ENCODE results near the gene NEUROD4. TPM values are rescaled to one million over a fixed set of nuclear protein-coding genes. Genes with fewer than 3 reads are reported as not detected.

NEUROD4 gene
- polyA plus RNA-seq, 1 of the 3 experiments (the other 2 are of a cell fraction) = not detected

DNA sequence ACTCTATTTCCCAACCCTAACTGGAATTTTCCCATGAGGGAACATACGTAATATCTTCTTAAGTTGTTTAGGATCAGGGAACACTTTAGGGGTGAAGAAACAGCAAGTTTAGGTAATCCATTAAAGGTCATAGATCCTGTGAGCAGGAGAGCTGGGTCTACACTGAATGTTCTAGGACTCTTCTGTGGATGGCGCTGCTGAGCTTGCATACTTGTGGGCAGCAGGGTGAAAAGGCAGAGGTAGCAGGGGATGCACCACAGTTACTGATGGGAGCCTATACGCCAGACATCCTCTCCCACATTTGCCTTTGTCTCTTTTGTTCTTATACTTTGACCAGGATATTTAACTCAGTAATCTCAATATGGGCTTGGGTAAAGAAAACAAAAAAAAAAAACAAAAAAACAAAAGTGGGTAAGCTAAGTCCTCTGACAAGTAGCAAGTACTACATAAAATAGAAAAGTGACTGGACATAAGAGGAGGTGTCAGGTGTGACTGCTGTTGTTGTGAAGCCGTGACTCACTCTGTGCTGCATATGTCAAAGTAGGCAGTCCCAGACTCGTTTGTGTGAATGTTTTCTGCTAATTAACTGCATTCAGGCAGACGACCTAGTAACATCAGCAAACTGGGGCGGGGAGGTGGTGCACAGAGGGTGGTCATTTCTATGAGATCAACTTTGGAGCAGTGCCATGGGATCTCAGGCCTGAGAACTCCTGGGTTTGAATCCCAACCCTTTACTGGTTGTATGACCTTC, 31.6 kb downstream of the NEUROD4 start:
- WGBS (ENCODE audit: low lambda C conversion rate) = 8% methylated on average over 7 of the region's 7 CpGs
- TF ChIP-seq EP300 (IDR thresholded peaks at IDR 0.05; ENCODE audit: borderline replicate concordance in 1 of 2, low read depth in 1 of 2, low read length in 1 of 2) (no peak), POLR2AphosphoS5 (IDR thresholded peaks at IDR 0.05; ENCODE audit: low read depth, low read length) (no peak), ELF1 (IDR thresholded peaks at IDR 0.05) (no peak), TEAD4 (IDR thresholded peaks at IDR 0.05; ENCODE audit: borderline replicate concordance, insufficient read depth) (no peak), EZH2phosphoT487 (IDR thresholded peaks at IDR 0.05; ENCODE audit: borderline replicate concordance, low read depth) (no peak), SIN3A (IDR thresholded peaks at IDR 0.05; ENCODE audit: borderline replicate concordance, low read depth, low read length) (no peak)
- TF ChIP-seq, protein P1, sequence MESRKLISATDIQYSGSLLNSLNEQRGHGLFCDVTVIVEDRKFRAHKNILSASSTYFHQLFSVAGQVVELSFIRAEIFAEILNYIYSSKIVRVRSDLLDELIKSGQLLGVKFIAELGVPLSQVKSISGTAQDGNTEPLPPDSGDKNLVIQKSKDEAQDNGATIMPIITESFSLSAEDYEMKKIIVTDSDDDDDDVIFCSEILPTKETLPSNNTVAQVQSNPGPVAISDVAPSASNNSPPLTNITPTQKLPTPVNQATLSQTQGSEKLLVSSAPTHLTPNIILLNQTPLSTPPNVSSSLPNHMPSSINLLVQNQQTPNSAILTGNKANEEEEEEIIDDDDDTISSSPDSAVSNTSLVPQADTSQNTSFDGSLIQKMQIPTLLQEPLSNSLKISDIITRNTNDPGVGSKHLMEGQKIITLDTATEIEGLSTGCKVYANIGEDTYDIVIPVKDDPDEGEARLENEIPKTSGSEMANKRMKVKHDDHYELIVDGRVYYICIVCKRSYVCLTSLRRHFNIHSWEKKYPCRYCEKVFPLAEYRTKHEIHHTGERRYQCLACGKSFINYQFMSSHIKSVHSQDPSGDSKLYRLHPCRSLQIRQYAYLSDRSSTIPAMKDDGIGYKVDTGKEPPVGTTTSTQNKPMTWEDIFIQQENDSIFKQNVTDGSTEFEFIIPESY (IDR thresholded peaks at IDR 0.05; ENCODE audit: borderline replicate concordance, low read depth) = no peak
- Histone ChIP-seq H2AFZ (ENCODE audit: low read depth) (no peak overlapping the region), H3K9ac (no peak overlapping the region), H3K9me2 (no peaks in the 10 kb centered on the region), H3F3A (replicated peaks; ENCODE audit: insufficient read depth) (no peaks in the 10 kb centered on the region), H3K36me3 (replicated peaks in 1 of 2; ENCODE audit: control insufficient read depth in 1 of 2, insufficient read depth in 2 of 2, low read length in 1 of 2) (no peaks in the 10 kb centered on the region), H3K79me2 (ENCODE audit: insufficient read depth) (no peaks in the 10 kb centered on the region), H3K4me2 (no peak overlapping the region), H3K4me1 (ENCODE audit: control insufficient read depth in 1 of 2, insufficient read depth in 2 of 2, low read depth in 1 of 2, low read length in 1 of 2) (no peaks in the 10 kb centered on the region), H3K9me3 (no peaks in the 10 kb centered on the region), H3K27ac (ENCODE audit: low read depth in 2 of 2, low read length in 1 of 2) (no peak overlapping the region), H3K4me3 (ENCODE audit: low read depth in 2 of 2, low read length in 1 of 2) (no peak overlapping the region), H3K27me3 (ENCODE audit: insufficient read depth) (no peaks in the 10 kb centered on the region; the same call in 1 of the 2 replicates), H4K20me1 (ENCODE audit: insufficient read depth) (no peaks in the 10 kb centered on the region)
- no peak for DNase-seq
- CTCF ChIA-PET = no interaction called here
- POLR2A ChIA-PET = no interaction called here

DNA sequence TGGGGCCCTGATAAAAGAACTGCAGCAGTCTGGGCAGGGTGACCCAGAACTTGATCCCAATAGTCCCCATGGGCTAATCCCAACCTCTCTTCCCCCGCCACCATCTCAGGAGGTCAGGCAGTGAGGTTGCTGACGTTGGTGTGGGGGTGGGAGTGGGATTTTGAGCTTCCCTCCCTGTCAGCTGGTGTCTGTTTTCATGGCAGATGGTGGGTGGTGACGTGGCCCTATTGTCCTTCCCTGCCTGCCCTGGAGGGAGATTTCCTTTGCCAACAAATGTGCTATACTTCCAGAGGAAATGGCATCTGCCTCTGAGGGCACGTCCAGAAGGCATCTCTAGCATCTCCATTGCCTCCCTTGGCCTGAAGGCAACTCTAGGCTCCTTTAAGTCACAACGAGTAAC, 37.7 kb downstream of the NEUROD4 start:
- Histone ChIP-seq H3K9ac (no peak overlapping the region), H4K20me1 (ENCODE audit: insufficient read depth) (no peaks in the 10 kb centered on the region), H3K27me3 (ENCODE audit: insufficient read depth) (no peaks in the 10 kb centered on the region; the same call in 1 of the 2 replicates), H3K27ac (ENCODE audit: low read depth in 2 of 2, low read length in 1 of 2) (no peak overlapping the region), H3K4me2 (no peak overlapping the region), H3K36me3 (replicated peaks in 1 of 2; ENCODE audit: control insufficient read depth in 1 of 2, insufficient read depth in 2 of 2, low read length in 1 of 2) (no peaks in the 10 kb centered on the region), H3K9me2 (no peaks in the 10 kb centered on the region), H3K9me3 (no peaks in the 10 kb centered on the region), H2AFZ (ENCODE audit: low read depth) (no peak overlapping the region), H3K4me3 (ENCODE audit: low read depth in 2 of 2, low read length in 1 of 2) (no peak overlapping the region), H3K79me2 (ENCODE audit: insufficient read depth) (no peaks in the 10 kb centered on the region), H3K4me1 (ENCODE audit: control insufficient read depth in 1 of 2, insufficient read depth in 2 of 2, low read depth in 1 of 2, low read length in 1 of 2) (no peaks in the 10 kb centered on the region), H3F3A (replicated peaks; ENCODE audit: insufficient read depth) (no peaks in the 10 kb centered on the region)
- POLR2A ChIA-PET = no interaction called here
- 0% methylated on average over 5 of the region's 5 CpGs for WGBS (ENCODE audit: low lambda C conversion rate)
- TF ChIP-seq MEF2A (IDR thresholded peaks at IDR 0.05; ENCODE audit: borderline replicate concordance, low read depth) = no peak
- no peak for TF ChIP-seq POLR2AphosphoS5 (IDR thresholded peaks at IDR 0.05; ENCODE audit: low read depth, low read length)
- TF ChIP-seq EZH2phosphoT487 (IDR thresholded peaks at IDR 0.05; ENCODE audit: borderline replicate concordance, low read depth) = no peak
- no peak for TF ChIP-seq FOSL2 (IDR thresholded peaks at IDR 0.05; ENCODE audit: borderline replicate concordance, low read depth)
- no peak for TF ChIP-seq TCF12 (IDR thresholded peaks at IDR 0.05)
- no peak for TF ChIP-seq TEAD4 (IDR thresholded peaks at IDR 0.05; ENCODE audit: borderline replicate concordance, insufficient read depth)
- TF ChIP-seq, protein P2, sequence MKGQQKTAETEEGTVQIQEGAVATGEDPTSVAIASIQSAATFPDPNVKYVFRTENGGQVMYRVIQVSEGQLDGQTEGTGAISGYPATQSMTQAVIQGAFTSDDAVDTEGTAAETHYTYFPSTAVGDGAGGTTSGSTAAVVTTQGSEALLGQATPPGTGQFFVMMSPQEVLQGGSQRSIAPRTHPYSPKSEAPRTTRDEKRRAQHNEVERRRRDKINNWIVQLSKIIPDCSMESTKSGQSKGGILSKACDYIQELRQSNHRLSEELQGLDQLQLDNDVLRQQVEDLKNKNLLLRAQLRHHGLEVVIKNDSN (IDR thresholded peaks at IDR 0.05; ENCODE audit: borderline replicate concordance, low read depth) = no peak
- TF ChIP-seq, protein P3, sequence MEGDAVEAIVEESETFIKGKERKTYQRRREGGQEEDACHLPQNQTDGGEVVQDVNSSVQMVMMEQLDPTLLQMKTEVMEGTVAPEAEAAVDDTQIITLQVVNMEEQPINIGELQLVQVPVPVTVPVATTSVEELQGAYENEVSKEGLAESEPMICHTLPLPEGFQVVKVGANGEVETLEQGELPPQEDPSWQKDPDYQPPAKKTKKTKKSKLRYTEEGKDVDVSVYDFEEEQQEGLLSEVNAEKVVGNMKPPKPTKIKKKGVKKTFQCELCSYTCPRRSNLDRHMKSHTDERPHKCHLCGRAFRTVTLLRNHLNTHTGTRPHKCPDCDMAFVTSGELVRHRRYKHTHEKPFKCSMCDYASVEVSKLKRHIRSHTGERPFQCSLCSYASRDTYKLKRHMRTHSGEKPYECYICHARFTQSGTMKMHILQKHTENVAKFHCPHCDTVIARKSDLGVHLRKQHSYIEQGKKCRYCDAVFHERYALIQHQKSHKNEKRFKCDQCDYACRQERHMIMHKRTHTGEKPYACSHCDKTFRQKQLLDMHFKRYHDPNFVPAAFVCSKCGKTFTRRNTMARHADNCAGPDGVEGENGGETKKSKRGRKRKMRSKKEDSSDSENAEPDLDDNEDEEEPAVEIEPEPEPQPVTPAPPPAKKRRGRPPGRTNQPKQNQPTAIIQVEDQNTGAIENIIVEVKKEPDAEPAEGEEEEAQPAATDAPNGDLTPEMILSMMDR (IDR thresholded peaks at IDR 0.05) = no peak
- TF ChIP-seq, protein P1 (IDR thresholded peaks at IDR 0.05; ENCODE audit: borderline replicate concordance, low read depth) = no peak
- no peak for TF ChIP-seq RAD21 (IDR thresholded peaks at IDR 0.05; ENCODE audit: low read length)
- no peak for TF ChIP-seq ELF1 (IDR thresholded peaks at IDR 0.05)
- DNase-seq = no peak
- CTCF ChIA-PET = interaction anchor here (2.8 to 3.1 kb wide), 2 partner anchors 11 to 64 kb away, joined by 11 to 12 read pairs; no protein-coding TSS in a partner anchor

All from SK-N-SH (cell line).